8988T (cell line): ENCODE data around the gene CLBA1.
A peak's percentile ranks its signal among the peaks of the same experiment; 100 is the strongest.
"Not testable (repeated sequence)": the region's sequence is repeated elsewhere in the genome, so short reads cannot be mapped to it uniquely, and the experiment has no call there.

Experiments
- DNase-seq: peaks from one replicate; pipeline ENCODE4 v3.0.0; 2011

The CLBA1 gene

GRCh38 chr14:105026033-105026785 is 40.6 kb downstream of the CLBA1 start:
- DNase-seq, result no peak

GRCh38 chr14:105026802-105027563 is 41.4 kb downstream of the CLBA1 start:
- DNase-seq, result no peak

- DNase-seq, result not testable (repeated sequence)
These were observed 42.1 kb downstream of the CLBA1 start for GRCh38 chr14:105027718-105028117.

- DNase-seq, result no peak
These were observed 42.8 kb downstream of the CLBA1 start for GRCh38 chr14:105028251-105028927.

GRCh38 chr14:105029402-105029801 is 43.8 kb downstream of the CLBA1 start:
- DNase-seq, result no peak

GRCh38 chr14:105030194-105030593 is 44.6 kb downstream of the CLBA1 start:
- no peak for DNase-seq

- DNase-seq, result no peak
These were observed 45.3 kb downstream of the CLBA1 start for GRCh38 chr14:105030836-105031396.

- not testable (repeated sequence) for DNase-seq
These were observed 46.9 kb downstream of the CLBA1 start for GRCh38 chr14:105032451-105032901.

GRCh38 chr14:105033412-105033900 is 47.9 kb downstream of the CLBA1 start:
- DNase-seq, result not testable (repeated sequence)

GRCh38 chr14:105034315-105035039 is 48.9 kb downstream of the CLBA1 start:
- DNase-seq, result no peak

GRCh38 chr14:105035616-105036015 is 50.0 kb downstream of the CLBA1 start:
- DNase-seq, result not testable (repeated sequence)

GRCh38 chr14:105039458-105040205 is 54.0 kb downstream of the CLBA1 start:
- no peak for DNase-seq

GRCh38 chr14:105041841-105042765 is 56.5 kb downstream of the CLBA1 start:
- DNase-seq, result peak; percentile 15

- DNase-seq, result no peak
These were observed 57.2 kb downstream of the CLBA1 start for GRCh38 chr14:105042813-105043212.

GRCh38 chr14:105043641-105044040 is 58.1 kb downstream of the CLBA1 start:
- DNase-seq, result no peak
